GM23338 (cell line): ENCODE measurements around the gene ISCU.

Experiments
- CREB1 ChIP-seq: fragments of 250-450 bp; sonication (Bioruptor Pico); IDR thresholded peaks from 2 replicates; pipeline ENCODE4 v1.5.0; 2020; ENCODE audit warnings: low read depth, mild to moderate bottlenecking, moderate library complexity
- EZH2 ChIP-seq: fragments of 200-600 bp; sonication (generic); IDR thresholded peaks from one replicate; pipeline ENCODE4 v1.8.0; 2017; ENCODE audit warnings: antibody characterized with exemption, mild to moderate bottlenecking, low read depth; ENCODE audit not compliant: unreplicated experiment
- EZH2phosphoT487 ChIP-seq: fragments of 200-600 bp; sonication (generic); IDR thresholded peaks from one replicate; pipeline ENCODE4 v1.8.1; 2018; ENCODE audit warnings: antibody characterized with exemption; ENCODE audit not compliant: unreplicated experiment
- JUNB ChIP-seq: IDR thresholded peaks from one replicate; pipeline ENCODE4 v1.6.1; 2016; ENCODE audit warnings: antibody characterized with exemption; ENCODE audit not compliant: unreplicated experiment
- NANOG ChIP-seq: IDR thresholded peaks from 2 replicates; pipeline ENCODE4 v1.6.1; 2016; ENCODE audit warnings: antibody characterized with exemption, borderline replicate concordance
- POLR2AphosphoS5 ChIP-seq: IDR thresholded peaks from 2 replicates; pipeline ENCODE4 v1.6.1; 2016; ENCODE audit warnings: antibody characterized with exemption, low read depth
- STAT1 ChIP-seq: IDR thresholded peaks from one replicate; pipeline ENCODE4 v1.6.1; 2016; ENCODE audit warnings: antibody characterized with exemption; ENCODE audit not compliant: unreplicated experiment
- ZNF114 ChIP-seq: fragments of 250-450 bp; sonication (Bioruptor Pico); IDR thresholded peaks from 2 replicates; pipeline ENCODE4 v1.5.0; 2020; ENCODE audit warnings: mild to moderate bottlenecking, moderate library complexity
- ZNF331 ChIP-seq: fragments of 250-450 bp; sonication (Bioruptor Pico); IDR thresholded peaks from 2 replicates; pipeline ENCODE4 v1.5.0; 2020; ENCODE audit warnings: low read depth, mild to moderate bottlenecking, moderate library complexity
- TF ChIP-seq, protein P1 (sequence below): IDR thresholded peaks from one replicate; pipeline ENCODE4 v1.6.1; 2018; ENCODE audit warnings: antibody characterized with exemption; ENCODE audit not compliant: unreplicated experiment
- TF ChIP-seq, protein P2 (sequence below), 2 experiments: fragments of 200-600 bp in 1 of 2; sonication (generic) in 1 of 2; conservative IDR thresholded peaks; 2 replicates each; pipeline versions ENCODE4 v1.5.1 to v1.6.1; 2016 to 2017; ENCODE audit warnings: antibody characterized with exemption in 2 of 2, low read depth in 2 of 2, mild to moderate bottlenecking in 2 of 2, moderate library complexity in 1 of 2
- TF ChIP-seq, protein P3 (sequence below): IDR thresholded peaks from 2 replicates; pipeline ENCODE4 v1.6.1; 2016; ENCODE audit warnings: antibody characterized with exemption
- TF ChIP-seq, protein P4 (sequence below): fragments of 250-450 bp; sonication (Bioruptor Pico); IDR thresholded peaks from 2 replicates; pipeline ENCODE4 v1.5.0; 2020; ENCODE audit warnings: mild to moderate bottlenecking, moderate library complexity

DNA sequence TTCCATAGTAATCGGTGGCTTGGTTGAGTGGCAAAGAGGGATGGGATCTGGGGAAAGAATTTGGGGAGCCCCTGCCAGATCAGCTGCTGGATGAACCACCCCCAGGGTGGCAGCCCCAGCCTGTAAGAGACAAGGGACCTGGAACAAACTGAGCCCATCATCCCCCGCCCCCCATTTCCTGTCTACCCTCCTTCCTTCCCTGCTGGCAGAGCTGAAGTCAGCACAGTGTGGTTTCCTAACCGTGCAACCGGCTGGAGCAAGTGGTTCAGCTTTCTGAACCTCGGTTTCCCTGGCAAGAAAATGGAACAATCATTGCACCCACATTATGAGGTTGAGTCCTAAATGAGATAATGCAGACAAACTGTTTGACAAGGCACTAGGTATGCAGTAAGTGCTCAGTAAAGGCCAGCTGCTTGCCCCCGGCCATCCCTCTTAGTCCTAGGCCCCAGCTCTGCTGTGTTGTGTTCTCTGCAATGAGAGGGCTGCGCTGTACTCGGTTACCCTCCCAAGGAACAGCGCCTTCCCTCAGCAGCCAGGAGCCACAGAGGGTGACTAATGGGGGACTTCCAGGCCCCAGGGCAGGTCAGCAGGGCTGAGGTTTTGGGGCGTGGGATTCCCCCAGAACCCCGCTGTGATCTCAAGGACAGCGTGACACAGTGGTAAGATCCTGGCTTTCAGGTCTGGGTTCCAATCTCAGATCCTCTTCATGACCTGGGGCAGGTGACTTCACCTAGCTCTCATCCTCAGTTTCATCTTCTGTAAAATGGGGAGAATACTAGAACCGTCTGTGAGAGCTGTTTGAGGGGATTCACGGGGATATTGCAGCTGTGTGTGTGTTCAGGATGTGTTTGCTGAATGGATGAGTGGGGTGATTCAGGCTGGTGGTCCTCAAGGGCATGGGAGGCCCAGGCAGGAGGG lies 54.8 kb downstream of the ISCU start:
- TF ChIP-seq, protein P1, sequence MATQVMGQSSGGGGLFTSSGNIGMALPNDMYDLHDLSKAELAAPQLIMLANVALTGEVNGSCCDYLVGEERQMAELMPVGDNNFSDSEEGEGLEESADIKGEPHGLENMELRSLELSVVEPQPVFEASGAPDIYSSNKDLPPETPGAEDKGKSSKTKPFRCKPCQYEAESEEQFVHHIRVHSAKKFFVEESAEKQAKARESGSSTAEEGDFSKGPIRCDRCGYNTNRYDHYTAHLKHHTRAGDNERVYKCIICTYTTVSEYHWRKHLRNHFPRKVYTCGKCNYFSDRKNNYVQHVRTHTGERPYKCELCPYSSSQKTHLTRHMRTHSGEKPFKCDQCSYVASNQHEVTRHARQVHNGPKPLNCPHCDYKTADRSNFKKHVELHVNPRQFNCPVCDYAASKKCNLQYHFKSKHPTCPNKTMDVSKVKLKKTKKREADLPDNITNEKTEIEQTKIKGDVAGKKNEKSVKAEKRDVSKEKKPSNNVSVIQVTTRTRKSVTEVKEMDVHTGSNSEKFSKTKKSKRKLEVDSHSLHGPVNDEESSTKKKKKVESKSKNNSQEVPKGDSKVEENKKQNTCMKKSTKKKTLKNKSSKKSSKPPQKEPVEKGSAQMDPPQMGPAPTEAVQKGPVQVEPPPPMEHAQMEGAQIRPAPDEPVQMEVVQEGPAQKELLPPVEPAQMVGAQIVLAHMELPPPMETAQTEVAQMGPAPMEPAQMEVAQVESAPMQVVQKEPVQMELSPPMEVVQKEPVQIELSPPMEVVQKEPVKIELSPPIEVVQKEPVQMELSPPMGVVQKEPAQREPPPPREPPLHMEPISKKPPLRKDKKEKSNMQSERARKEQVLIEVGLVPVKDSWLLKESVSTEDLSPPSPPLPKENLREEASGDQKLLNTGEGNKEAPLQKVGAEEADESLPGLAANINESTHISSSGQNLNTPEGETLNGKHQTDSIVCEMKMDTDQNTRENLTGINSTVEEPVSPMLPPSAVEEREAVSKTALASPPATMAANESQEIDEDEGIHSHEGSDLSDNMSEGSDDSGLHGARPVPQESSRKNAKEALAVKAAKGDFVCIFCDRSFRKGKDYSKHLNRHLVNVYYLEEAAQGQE = no peak
- TF ChIP-seq, protein P2, sequence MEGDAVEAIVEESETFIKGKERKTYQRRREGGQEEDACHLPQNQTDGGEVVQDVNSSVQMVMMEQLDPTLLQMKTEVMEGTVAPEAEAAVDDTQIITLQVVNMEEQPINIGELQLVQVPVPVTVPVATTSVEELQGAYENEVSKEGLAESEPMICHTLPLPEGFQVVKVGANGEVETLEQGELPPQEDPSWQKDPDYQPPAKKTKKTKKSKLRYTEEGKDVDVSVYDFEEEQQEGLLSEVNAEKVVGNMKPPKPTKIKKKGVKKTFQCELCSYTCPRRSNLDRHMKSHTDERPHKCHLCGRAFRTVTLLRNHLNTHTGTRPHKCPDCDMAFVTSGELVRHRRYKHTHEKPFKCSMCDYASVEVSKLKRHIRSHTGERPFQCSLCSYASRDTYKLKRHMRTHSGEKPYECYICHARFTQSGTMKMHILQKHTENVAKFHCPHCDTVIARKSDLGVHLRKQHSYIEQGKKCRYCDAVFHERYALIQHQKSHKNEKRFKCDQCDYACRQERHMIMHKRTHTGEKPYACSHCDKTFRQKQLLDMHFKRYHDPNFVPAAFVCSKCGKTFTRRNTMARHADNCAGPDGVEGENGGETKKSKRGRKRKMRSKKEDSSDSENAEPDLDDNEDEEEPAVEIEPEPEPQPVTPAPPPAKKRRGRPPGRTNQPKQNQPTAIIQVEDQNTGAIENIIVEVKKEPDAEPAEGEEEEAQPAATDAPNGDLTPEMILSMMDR (conservative IDR thresholded peaks at IDR 0.05; ENCODE audit: low read depth in 2 of 2) = no peak
- TF ChIP-seq EZH2phosphoT487 = no peak
- no peak for TF ChIP-seq ZNF331 (CRISPR knock-in tag)
- no peak for TF ChIP-seq EZH2
- TF ChIP-seq, protein P3, sequence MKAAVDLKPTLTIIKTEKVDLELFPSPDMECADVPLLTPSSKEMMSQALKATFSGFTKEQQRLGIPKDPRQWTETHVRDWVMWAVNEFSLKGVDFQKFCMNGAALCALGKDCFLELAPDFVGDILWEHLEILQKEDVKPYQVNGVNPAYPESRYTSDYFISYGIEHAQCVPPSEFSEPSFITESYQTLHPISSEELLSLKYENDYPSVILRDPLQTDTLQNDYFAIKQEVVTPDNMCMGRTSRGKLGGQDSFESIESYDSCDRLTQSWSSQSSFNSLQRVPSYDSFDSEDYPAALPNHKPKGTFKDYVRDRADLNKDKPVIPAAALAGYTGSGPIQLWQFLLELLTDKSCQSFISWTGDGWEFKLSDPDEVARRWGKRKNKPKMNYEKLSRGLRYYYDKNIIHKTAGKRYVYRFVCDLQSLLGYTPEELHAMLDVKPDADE = no peak
- no peak for TF ChIP-seq POLR2AphosphoS5
- TF ChIP-seq JUNB = no peak
- TF ChIP-seq STAT1 = no peak
- TF ChIP-seq CREB1 (CRISPR knock-in tag) = no peak
- no peak for TF ChIP-seq NANOG
- TF ChIP-seq, protein P4, sequence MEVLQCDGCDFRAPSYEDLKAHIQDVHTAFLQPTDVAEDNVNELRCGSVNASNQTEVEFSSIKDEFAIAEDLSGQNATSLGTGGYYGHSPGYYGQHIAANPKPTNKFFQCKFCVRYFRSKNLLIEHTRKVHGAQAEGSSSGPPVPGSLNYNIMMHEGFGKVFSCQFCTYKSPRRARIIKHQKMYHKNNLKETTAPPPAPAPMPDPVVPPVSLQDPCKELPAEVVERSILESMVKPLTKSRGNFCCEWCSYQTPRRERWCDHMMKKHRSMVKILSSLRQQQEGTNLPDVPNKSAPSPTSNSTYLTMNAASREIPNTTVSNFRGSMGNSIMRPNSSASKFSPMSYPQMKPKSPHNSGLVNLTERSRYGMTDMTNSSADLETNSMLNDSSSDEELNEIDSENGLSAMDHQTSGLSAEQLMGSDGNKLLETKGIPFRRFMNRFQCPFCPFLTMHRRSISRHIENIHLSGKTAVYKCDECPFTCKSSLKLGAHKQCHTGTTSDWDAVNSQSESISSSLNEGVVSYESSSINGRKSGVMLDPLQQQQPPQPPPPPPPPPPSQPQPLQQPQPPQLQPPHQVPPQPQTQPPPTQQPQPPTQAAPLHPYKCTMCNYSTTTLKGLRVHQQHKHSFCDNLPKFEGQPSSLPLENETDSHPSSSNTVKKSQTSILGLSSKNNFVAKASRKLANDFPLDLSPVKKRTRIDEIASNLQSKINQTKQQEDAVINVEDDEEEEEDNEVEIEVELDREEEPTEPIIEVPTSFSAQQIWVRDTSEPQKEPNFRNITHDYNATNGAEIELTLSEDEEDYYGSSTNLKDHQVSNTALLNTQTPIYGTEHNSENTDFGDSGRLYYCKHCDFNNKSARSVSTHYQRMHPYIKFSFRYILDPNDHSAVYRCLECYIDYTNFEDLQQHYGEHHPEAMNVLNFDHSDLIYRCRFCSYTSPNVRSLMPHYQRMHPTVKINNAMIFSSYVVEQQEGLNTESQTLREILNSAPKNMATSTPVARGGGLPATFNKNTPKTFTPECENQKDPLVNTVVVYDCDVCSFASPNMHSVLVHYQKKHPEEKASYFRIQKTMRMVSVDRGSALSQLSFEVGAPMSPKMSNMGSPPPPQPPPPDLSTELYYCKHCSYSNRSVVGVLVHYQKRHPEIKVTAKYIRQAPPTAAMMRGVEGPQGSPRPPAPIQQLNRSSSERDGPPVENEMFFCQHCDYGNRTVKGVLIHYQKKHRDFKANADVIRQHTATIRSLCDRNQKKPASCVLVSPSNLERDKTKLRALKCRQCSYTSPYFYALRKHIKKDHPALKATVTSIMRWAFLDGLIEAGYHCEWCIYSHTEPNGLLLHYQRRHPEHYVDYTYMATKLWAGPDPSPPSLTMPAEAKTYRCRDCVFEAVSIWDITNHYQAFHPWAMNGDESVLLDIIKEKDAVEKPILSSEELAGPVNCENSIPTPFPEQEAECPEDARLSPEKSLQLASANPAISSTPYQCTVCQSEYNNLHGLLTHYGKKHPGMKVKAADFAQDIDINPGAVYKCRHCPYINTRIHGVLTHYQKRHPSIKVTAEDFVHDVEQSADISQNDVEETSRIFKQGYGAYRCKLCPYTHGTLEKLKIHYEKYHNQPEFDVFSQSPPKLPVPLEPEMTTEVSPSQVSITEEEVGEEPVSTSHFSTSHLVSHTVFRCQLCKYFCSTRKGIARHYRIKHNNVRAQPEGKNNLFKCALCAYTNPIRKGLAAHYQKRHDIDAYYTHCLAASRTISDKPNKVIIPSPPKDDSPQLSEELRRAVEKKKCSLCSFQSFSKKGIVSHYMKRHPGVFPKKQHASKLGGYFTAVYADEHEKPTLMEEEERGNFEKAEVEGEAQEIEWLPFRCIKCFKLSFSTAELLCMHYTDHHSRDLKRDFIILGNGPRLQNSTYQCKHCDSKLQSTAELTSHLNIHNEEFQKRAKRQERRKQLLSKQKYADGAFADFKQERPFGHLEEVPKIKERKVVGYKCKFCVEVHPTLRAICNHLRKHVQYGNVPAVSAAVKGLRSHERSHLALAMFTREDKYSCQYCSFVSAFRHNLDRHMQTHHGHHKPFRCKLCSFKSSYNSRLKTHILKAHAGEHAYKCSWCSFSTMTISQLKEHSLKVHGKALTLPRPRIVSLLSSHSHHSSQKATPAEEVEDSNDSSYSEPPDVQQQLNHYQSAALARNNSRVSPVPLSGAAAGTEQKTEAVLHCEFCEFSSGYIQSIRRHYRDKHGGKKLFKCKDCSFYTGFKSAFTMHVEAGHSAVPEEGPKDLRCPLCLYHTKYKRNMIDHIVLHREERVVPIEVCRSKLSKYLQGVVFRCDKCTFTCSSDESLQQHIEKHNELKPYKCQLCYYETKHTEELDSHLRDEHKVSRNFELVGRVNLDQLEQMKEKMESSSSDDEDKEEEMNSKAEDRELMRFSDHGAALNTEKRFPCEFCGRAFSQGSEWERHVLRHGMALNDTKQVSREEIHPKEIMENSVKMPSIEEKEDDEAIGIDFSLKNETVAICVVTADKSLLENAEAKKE (CRISPR knock-in tag) = no peak
- TF ChIP-seq ZNF114 = no peak
